WERI-Rb-1 (cell line): ENCODE data around the gene PA2G4.

Experiments used
- DNase-seq: peaks from one replicate; pipeline ENCODE4 v3.0.0-alpha.2; 2020
- H3K27ac ChIP-seq: fragments of 250-450 bp; sonication (Bioruptor Pico); 2 replicates; pipeline ENCODE4 v1.5.1; 2020; ENCODE audit warnings: mild to moderate bottlenecking, moderate library complexity
- H3K27me3 ChIP-seq: fragments of 250-450 bp; sonication (Bioruptor Pico); 2 replicates; pipeline ENCODE4 v1.5.1; 2021; ENCODE audit warnings: mild to moderate bottlenecking, low read depth, moderate library complexity; ENCODE audit not compliant: insufficient read depth, severe bottlenecking
- H3K36me3 ChIP-seq: fragments of 250-450 bp; sonication (Bioruptor Pico); 2 replicates; pipeline ENCODE4 v1.5.1; 2020; ENCODE audit warnings: mild to moderate bottlenecking, moderate library complexity
- H3K4me3 ChIP-seq: 2 replicates; pipeline ENCODE4 v1.5.1; 2011; ENCODE audit warnings: low read depth, mild to moderate bottlenecking, control low read depth, low read length
- H3K9me3 ChIP-seq: fragments of 250-450 bp; sonication (Bioruptor Pico); 2 replicates; pipeline ENCODE4 v1.5.1; 2021; ENCODE audit warnings: mild to moderate bottlenecking, moderate library complexity; ENCODE audit not compliant: severe bottlenecking
- CTCF ChIP-seq: IDR thresholded peaks from 2 replicates; pipeline ENCODE4 v1.5.1; 2011; ENCODE audit warnings: low read depth, mild to moderate bottlenecking, control low read depth, inconsistent platforms, low read length

PA2G4 gene

DNA sequence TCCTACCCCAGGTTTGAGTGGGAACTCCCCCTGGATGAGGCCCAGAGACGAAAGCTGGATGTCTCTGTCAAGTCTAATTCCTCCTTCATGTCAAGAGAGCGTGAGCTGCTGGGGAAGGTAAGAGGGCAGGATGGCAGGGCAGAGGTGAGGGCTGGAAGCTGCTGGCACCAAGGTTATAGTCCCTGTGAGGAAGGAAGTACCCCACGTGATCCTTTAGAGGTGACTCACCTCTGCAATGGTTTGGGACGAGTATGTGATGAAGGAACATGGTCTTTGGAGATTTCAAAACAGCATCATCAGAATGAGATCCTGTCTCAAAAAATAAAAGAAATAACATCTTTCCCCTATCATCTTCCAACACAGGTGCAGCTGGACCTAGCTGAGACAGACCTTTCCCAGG lies 38.9 kb downstream of the PA2G4 start:
- peaks cover 49% of the 10 kb centered on the region for H3K36me3 ChIP-seq
- H3K27ac ChIP-seq: no peak overlapping the region
- H3K27me3 ChIP-seq: no peaks in the 10 kb centered on the region
- H3K9me3 ChIP-seq: no peaks in the 10 kb centered on the region
- no peak for TF ChIP-seq CTCF
- H3K4me3 ChIP-seq: no peak overlapping the region
- DNase-seq: no peak

GRCh38 chr12:56143870-56144269 lies 39.5 kb downstream of the PA2G4 start:
- H3K27ac ChIP-seq: no peak overlapping the region
- no peaks in the 10 kb centered on the region for H3K27me3 ChIP-seq
- DNase-seq: no peak
- H3K9me3 ChIP-seq: no peaks in the 10 kb centered on the region
- H3K36me3 ChIP-seq: peaks cover 42% of the 10 kb centered on the region
- no peak overlapping the region for H3K4me3 ChIP-seq
- TF ChIP-seq CTCF: no peak

DNA sequence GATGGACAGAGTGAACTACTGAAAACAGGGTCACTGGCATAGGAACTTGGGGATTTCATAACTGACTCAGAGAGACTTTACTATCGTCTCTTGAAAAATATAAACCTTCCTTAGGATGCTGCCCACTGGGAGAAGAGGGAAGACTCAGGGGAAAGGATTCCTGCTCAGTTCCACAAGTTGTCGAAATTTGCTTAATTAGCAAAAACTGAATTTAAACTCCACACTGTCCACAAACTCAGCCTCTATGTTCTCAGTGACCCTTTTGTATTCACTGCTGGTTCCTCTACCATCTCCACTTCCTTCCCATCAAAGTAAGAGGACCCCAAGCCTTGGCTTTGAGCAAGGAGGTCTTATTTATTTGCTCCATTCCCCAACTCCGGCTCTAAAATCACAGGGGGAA lies 40.9 kb downstream of the PA2G4 start:
- TF ChIP-seq CTCF: no peak

GRCh38 chr12:56146492-56147460 lies 42.4 kb downstream of the PA2G4 start:
- Histone ChIP-seq H3K36me3 (peaks cover 24% of the 10 kb centered on the region), H3K27ac (no peak overlapping the region), H3K4me3 (no peak overlapping the region), H3K9me3 (no peaks in the 10 kb centered on the region), H3K27me3 (no peaks in the 10 kb centered on the region)
- no peak for DNase-seq
- TF ChIP-seq CTCF: no peak

More for the DNA sequence above, 40.9 kb downstream of the PA2G4 start:
- no peak for DNase-seq
- Histone ChIP-seq H3K9me3 (no peaks in the 10 kb centered on the region), H3K36me3 (peaks cover 35% of the 10 kb centered on the region), H3K4me3 (no peak overlapping the region), H3K27me3 (no peaks in the 10 kb centered on the region), H3K27ac (no peak overlapping the region)

DNA sequence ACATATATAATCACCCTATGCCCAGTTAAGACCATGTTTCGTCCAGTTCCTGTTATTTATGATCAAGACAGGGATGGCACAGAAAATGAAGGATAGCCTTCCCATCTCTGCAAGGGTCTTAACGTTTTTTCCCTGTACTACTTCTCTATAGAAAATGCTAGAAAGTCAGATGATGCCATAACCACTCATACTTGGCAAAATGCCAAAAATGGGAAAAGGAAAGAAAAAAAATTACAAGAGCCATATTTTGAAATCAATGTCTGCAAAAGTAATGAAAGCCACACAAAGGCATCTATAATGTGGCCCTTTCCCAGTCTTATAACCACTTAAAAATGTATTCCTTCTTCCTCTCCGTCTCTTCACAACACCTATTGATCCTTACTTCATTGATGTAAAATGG lies 46.2 kb downstream of the PA2G4 start:
- TF ChIP-seq CTCF: no peak
- no peak overlapping the region for H3K4me3 ChIP-seq
- H3K27ac ChIP-seq: no peak overlapping the region
- peaks cover 6% of the 10 kb centered on the region; the same call in 1 of the 2 replicates for H3K36me3 ChIP-seq
- H3K9me3 ChIP-seq: no peaks in the 10 kb centered on the region
- DNase-seq: no peak
- no peaks in the 10 kb centered on the region for H3K27me3 ChIP-seq

DNA sequence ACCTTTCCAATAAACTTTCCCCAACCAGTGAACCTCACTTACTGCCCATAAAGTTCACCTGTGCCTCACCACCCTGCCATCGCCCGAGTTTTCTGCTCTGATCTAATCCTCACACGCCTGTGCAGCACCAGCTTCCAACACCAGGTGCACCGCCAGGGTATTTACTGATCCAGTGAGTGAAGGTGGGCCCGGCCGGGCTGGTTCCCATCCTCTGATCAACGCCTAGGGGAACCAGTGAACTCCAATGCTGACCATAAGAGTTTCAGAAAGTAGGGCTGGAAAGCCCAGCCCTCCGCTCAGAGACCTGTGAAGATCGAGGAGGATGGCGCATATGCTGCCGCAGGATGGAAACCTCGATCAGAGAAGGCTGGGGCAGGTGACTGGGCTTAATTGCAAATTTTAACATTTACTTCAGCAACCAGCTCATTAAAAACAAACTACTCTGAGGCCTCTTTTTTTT lies 47.3 kb downstream of the PA2G4 start:
- peak overlapping the region; percentile 86 for H3K27ac ChIP-seq
- H3K9me3 ChIP-seq: no peaks in the 10 kb centered on the region
- DNase-seq: peak; percentile 78
- H3K4me3 ChIP-seq: peak overlapping the region; percentile 89
- H3K36me3 ChIP-seq: peaks cover 16% of the 10 kb centered on the region
- peak; percentile 53 for TF ChIP-seq CTCF
- H3K27me3 ChIP-seq: no peaks in the 10 kb centered on the region
